Keratinocyte (primary cell): ENCODE results near the gene KRT5.

ENCODE experiments used
- EZH2 ChIP-seq: IDR thresholded peaks from one replicate; pipeline ENCODE4 v1.6.1; 2012; ENCODE audit warnings: inconsistent platforms, mild to moderate bottlenecking, low read length, moderate library complexity
- TF ChIP-seq, protein P1 (sequence below), 3 experiments: IDR thresholded peaks in 1 of 3; conservative IDR thresholded peaks in 1 of 3; optimal IDR thresholded peaks in 1 of 3; 2 replicates in 2 of 3; 3 replicates in 1 of 3; pipeline versions ENCODE3 to v1.5.1; 2011; ENCODE audit warnings: low read length in 3 of 3, mild to moderate bottlenecking in 3 of 3, moderate library complexity in 2 of 3, control low read depth in 1 of 3, inconsistent platforms in 1 of 3; ENCODE audit not compliant: insufficient read depth in 2 of 3; ENCODE audit errors: extremely low read depth in 1 of 3

- TF ChIP-seq, protein P1, sequence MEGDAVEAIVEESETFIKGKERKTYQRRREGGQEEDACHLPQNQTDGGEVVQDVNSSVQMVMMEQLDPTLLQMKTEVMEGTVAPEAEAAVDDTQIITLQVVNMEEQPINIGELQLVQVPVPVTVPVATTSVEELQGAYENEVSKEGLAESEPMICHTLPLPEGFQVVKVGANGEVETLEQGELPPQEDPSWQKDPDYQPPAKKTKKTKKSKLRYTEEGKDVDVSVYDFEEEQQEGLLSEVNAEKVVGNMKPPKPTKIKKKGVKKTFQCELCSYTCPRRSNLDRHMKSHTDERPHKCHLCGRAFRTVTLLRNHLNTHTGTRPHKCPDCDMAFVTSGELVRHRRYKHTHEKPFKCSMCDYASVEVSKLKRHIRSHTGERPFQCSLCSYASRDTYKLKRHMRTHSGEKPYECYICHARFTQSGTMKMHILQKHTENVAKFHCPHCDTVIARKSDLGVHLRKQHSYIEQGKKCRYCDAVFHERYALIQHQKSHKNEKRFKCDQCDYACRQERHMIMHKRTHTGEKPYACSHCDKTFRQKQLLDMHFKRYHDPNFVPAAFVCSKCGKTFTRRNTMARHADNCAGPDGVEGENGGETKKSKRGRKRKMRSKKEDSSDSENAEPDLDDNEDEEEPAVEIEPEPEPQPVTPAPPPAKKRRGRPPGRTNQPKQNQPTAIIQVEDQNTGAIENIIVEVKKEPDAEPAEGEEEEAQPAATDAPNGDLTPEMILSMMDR (optimal IDR thresholded peaks at IDR 0.05 in 1 of 3, IDR thresholded peaks at IDR 0.05 in 1 of 3, conservative IDR thresholded peaks at IDR 0.05 in 1 of 3; ENCODE audit: extremely low read depth in 1 of 3, insufficient read depth in 2 of 3, low read length in 3 of 3): no peak
- no peak for TF ChIP-seq EZH2
These were observed 12.4 kb upstream of the KRT5 start for GRCh38 chr12:52532636-52533035.
